HG03025 (cell line): ENCODE data around the gene FSTL4.
"Not testable (repeated sequence)": the region's sequence is repeated elsewhere in the genome, so short reads cannot be mapped to it uniquely, and the experiment has no call there.

Experiments
- ATAC-seq: cut with Tn5 transposase; IDR thresholded peaks from one replicate; pipeline ENCODE4 v1.9.1; 2021; ENCODE audit warnings: mild to moderate bottlenecking, moderate library complexity; ENCODE audit not compliant: unreplicated experiment, low FRiP score

Gene FSTL4

DNA sequence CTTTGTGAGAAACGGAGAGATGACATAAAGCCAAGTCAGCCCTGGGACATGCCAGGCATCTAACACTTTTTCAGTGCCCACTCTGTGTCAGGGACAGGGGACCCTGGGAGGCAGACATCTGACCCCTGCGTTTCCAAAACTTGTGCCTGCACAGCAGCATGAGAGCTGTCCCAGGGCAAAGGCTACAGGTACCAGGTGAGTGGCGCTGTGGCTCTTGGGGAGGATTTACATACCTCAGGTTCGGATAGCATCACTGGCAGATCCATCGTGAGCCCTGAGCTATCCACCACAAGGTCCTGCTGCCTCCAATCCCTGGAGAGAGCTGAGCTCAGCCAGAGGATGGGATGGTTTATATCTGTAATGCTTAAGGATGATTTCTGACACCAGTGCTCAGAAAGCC lies 52.4 kb downstream of the FSTL4 start:
- ATAC-seq = no peak

DNA sequence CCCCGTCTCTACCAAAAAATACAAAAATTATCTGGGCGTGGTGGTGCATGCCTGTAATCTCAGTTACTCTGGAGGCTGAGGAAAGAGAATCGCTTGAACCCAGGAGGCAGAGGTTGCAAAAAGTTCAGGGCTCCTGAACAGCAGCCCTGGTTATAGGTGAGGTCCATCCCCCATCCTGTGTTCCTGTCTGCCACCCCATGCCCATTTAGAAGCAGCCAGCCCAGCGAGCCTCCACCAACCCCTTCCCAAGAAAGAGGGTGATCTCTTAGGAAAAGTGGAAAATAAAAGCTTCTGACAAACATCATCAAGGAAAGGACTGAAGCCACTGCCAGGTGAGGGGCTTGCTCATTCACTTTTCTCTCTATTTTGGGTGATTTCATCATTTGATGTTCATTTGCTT lies 55.8 kb downstream of the FSTL4 start:
- no peak for ATAC-seq

DNA sequence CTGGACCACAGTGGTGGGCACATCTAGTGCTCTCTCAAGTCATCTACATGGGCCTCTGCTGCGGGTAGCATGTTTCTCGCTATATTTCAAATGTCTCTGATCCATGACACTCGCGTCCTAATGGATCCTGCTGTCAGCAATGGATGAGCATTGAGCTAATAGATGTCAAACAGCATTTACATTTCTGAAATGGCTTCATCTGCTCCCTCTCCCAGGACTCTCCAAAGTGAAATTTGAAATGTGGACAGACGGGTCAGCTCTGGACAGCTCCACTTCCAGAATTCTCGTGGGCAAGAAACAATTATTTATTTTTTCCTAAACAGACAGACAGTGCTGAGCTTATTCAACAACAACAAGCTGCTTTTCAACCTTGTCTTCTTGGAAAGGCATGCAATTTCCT lies 58.1 kb downstream of the FSTL4 start:
- no peak for ATAC-seq

DNA sequence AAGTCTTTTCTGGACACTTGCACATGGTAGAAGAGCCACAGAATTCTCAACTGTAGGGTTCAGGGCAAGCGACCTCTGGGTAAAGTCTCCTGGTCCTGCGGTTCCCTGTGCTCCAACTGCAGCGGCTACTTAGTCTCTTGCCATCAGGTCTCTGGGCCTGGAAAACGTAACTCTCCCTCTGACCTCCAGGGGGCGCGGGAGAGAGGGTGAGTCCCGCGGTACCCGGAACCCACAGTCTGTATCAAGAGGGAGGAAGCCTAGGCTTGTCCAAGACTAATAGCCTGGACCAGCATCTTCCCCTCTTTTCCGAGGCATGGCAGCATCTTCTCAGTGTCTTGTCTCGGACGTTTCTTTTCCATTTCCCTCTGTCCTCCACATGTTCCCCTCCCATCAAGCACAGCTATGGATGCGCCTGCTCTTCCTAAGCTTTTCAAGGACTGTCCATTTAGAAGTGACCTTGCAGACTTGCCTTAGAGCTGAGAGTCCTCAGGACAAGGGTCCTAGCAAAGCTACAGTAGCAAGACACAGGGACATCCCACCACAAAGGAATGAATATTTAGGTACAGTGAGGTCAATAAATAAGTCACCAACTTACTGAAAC lies 59.3 kb downstream of the FSTL4 start:
- no peak for ATAC-seq

DNA sequence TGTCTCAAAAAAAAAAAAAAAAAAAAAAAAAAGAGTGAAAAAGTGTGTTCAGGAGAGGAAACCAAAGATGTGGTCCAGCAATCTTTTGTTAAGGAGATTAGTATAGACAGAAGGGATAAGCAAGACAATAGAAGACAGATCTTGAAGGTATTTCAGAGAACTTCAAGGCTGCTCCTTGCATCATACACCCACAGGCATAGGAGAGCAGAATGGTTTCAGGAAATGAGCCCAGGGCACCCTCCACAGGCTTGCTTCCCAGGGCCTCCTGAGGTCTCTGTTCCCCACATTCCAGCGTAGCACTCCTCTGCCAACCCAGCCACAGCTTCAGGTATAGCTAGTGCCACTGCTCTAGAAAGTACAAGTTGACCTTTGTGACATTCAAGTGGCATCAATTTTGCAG lies 65.8 kb downstream of the FSTL4 start:
- ATAC-seq = no peak

DNA sequence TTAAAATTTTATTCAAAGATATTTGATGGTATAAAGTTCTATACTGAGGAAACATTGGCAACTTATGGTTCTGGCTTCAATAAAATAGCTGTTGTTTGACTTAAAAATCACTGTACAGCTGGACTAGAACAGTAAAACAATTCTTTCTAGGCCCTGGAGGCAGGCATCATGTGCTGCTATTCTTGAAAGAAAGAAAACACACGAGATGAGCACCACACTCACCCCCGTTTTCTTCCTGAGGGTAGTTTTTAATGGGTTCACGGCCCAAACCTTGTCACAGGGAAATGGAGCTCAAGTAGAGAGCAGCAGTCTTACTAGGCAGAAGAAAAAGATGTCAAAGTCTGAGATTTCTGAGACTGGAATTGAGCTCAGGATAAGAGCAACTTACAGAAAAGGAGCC lies 68.0 kb downstream of the FSTL4 start:
- ATAC-seq = no peak

DNA sequence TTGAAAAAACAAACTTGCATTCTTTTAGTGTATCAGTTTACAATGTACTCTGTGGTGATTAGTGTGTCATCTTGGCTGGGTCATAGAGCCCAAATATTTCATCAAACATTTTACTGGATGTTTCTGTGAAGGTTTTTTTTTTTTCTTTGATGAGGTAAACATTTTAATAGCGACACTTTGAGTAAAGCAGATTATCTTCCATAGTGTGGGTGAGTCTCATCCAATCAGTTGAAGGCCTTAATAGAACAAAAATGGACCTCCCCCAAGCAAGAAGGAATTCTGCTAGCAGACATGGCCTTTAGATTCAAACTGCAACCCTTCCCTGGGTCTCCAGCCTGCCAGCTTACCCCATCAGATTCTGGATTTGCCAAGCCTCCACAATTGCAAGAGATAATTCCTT lies 72.5 kb downstream of the FSTL4 start:
- no peak for ATAC-seq

DNA sequence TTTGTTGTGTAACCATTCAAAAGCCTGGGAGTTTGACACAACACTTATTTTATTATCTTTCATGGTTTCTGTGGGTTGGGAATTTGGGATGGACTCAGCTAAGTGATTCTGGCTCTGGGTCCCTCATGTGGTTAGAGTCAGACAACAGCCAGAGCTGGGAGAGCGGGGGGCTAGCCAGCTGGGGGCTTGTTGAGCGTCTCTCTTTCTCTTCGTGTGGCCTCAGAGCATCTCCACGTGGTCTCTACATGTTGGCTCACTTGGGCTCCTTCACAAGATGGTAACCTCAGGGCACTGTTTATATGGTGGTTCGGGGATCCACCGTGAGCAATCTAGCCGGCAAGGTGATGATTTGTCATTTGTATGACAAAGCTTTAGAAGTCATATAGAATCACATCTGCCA lies 73.6 kb downstream of the FSTL4 start:
- ATAC-seq = no peak

DNA sequence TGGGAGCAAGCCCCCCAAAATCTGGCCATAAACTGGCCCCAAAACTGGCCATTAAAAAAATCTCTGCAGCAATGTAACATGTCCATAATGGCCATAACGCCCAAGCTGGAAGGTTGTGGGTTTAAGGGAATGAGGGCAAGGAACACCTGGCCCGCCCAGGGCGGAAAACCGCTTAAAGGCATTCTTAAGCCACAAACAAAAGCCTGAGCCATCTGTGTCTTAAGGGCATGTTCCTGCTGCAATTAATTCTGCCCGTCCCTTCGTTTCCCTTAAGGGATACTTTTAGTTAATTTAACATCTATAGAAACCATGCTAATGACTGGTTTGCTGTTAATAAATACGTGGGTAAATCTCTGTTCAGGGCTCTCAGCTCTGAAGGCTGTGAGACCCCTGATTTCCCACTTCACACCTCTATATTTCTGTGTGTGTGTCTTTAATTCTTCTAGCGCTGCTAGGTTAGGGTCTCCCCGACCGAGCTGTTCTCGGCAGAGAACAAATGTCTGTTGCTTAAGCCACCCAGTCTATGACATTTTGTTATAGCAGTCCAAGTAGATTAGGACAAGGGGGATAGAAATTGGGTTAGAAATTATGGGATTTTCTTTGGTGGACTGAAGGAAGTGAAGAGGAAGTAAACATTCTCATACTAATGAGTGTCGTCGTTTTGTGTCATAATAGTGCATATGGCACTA lies 77.0 kb downstream of the FSTL4 start:
- not testable (repeated sequence) for ATAC-seq

DNA sequence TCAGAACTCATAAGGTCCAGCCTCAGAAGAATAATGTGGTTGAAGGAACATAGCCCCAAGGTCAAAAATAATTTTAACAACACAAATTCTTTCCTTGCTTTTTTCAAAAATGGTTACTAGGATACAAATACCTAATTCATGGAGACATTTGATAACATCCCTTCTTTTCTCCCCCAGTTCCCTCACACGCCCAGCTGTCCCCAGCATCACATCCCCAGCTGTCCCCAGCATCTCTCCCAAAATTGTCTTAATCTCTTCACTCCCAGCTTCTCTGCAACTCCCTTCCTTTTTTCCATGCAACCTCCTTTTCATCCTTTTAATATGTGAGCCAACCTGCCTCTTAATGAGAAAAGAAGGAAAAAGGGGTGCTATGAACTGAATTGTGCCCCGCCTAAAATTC lies 77.8 kb downstream of the FSTL4 start:
- ATAC-seq = no peak

DNA sequence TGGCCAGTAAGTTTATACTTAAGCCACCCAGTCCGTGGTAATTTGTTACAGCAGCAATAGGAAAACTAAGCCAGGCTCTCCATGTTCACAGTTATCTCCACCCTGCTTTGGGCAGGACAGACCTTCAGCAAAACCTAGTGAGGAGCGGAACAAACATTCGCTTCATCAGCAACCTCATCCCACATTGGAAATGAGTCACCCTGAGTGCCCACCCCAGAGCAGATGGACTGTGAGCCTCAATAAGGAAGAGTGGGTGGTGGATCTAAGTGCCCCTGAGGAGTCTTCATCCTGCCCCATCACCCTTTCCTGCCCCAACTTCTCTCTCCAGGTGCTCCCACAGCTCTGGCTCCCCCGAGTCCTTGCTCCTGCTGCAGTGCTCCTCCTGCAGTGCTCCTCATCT lies 78.8 kb downstream of the FSTL4 start:
- ATAC-seq = no peak

DNA sequence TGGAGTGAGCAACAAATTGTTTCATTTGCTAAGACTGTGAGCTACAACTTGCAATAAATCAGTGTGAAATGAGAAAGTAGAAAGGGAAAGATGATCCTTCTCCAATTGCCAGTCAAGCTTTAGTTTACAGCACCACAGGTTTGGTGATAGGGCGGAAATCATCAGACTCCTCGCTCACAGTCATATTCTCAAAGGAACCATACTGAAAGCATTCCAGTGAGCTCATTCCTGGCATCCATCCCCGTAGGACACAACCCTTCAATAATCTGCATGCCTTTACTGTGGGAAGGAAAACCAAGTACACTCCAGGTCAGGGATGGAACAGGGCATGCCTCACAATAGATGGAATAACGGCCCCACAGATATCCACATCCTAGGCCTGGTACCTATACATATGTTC lies 80.7 kb downstream of the FSTL4 start:
- ATAC-seq = no peak

DNA sequence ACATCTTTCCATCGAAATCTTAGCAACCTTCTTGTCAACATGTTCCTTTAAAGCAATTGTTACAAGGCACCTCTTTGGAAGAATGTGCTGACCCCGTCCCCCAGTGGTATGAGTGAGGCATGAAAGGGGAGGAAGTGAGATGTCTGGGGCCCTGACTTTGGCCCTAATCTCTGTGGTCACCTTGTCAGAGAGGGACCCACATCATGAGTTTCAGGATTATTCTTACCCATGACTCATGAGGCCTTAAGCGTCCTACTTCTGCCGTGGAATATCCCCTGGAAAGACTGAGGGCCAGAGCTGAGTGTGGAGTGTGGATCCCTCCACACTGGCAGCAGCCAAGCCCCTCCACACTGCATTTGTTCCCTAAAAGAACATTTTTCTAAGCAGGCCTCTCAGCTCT lies 81.2 kb downstream of the FSTL4 start:
- ATAC-seq = peak; percentile 67

DNA sequence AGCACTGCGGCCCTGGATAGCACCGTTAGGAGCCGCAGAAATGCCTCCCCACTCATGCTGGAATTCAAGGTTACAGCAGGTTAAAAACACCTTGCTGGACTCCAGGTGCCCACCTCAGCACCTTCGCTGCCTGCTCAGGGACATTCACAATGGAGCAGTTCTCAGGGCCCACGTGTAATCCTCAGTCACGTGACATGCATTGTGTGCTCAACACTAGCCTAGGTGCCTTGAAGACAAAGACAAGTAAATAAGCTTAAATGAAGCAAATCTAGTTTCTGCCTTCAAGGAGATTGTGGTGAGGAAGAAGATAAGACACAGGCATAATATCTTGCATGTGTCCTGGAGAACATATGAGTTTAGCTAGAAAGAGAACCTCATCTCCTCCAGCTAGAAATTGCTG lies 82.1 kb downstream of the FSTL4 start:
- no peak for ATAC-seq

DNA sequence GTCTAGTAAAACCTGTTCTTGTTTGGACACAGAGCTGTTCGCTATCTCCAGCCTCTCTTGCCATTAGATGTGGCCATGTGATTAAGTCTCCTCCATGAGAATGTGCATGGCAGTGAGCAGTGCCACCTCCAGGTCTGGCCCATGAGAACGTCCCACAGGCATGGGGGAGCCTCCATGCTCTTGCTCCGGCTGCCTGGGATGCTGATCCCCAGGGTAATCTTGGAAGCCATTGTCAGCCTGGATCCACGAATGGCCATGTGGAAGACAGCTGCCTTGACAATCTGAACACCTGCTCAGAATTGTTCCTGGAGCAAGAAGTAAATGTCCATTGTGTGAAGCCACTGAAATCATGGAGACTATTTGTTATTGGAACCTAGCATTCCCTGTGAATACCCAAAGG lies 83.5 kb downstream of the FSTL4 start:
- no peak for ATAC-seq

DNA sequence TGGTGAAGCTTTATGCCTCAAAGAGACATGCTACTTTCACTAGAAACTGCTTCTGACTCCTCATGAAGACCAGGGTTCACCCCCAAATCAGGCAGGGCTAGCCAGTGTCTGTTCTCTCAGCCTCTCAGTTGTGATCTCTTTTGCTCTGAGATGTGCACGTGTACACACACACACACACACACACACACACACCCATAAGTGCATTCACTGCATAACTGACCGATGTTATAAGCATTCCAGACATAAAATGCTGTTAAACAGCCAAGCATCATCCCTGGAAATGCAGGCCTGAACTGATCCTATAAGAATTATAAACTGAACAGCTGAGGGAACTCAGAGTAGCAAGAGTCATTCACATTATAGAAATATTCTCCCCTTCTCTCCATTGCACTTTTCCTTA lies 85.0 kb downstream of the FSTL4 start:
- ATAC-seq = no peak

DNA sequence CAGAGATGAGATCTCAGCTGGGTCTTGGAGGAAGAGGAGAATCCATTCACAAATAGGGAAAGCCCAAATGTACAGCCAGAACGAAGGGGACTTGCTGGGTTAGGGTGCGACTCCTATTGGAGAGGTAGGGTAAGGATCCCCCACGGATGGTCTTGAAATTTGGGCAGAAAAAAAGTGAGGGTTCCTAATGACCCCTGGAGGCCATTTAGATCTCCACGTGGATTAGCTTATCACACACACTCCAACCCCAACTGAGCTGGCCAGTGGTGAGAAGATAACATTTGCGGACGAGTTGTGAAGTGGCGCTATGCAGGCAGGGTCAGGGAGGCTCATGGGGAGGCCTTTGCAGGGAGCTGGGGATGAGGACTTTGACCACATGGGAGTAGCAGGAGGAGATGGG lies 86.0 kb downstream of the FSTL4 start:
- no peak for ATAC-seq

DNA sequence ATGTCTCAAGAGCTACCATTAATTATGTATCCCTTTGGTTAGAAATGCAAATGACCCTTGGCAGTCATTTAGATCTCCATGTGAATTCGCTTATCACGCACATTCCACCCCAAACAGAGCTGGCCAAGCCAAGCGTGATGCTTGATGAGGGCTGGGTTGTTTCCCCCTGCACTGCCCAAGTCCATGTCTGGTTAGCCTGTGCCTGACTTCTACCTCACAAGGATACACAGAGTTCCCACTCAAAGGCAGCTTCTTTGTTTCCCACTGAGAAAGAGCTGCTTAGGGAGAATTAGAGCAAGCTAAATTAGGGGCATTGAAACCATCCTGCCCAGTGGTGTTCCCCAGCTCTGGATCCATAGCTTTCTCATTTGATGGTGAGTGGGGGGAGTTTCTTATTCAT lies 87.2 kb downstream of the FSTL4 start:
- ATAC-seq = no peak

DNA sequence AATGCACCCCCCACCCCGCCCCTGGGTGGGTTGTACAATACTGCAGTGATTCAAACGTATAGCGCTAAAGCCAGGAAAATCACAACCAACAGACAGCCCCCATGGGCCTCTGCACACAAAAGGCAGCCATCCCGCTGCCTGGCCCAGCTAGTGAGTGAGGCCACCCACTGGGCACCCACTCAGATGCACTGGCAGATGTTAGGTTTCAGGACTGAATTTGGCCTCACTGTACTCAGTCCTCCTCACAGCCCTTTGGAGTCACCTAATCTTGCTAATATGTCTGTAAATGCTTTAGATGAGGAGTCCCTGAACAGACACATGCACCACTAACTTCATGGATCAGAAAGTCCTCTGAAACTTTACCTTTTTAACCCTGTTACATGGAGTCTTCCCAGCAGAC lies 87.7 kb downstream of the FSTL4 start:
- ATAC-seq = no peak

DNA sequence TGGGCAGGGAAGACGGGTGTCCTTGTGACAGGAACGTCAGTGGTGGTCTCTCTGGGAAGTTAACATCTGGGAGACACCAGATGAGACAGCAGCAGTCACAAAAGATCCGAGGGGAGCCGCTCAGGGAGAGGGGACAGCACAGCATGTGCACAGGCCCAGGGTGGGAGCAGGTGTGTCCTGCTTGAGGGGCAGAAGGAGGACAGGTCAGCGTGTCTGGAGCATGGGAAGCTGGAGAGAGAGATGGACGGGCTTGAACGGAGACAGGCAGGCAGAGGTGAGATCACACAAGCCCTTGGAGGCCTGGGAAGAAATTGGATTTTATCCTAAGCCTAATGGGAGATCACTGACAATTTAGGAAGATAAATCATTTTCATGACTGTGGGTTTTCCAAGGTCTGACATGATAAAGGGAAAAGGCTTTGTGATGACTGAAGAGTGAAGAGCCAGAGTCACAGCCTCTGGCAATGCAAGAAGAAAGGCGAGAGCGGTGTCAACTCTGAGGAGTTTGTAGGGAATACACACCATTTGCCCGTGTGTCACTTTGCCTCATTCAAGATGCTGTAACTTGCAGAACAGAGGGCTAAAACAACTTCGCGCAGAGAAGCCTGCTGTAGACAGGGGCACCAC lies 88.3 kb downstream of the FSTL4 start:
- no peak for ATAC-seq

DNA sequence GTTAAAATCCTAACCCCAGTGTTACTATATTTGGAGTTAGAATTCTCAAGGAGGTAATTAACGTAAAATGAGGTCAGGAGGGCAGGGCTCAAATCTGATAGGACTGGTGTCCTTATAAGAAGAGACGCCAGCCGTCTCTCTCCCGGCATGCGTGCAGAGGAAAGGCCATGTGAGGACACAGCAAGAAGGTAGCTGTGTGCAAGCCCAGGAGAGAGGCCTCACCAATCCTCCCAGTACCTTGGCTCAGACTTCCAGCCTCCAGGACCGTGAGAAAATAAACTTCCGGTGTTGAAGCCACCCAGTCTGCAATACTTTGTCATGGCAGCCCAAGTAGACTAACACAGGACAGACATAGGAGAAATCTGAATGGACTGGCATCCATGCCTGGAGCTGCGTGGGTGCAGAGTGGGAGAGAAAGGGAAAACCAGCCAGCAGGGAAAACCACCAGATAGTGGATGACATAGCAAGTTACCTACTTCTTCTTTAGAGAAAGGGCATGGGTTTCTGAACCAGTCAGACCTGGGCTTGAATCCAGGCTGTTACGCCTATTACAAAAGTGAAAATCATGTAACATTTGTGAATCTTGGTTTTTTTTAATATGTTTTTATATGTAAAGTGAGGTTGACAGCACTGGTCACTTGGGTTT lies 89.2 kb downstream of the FSTL4 start:
- no peak for ATAC-seq

DNA sequence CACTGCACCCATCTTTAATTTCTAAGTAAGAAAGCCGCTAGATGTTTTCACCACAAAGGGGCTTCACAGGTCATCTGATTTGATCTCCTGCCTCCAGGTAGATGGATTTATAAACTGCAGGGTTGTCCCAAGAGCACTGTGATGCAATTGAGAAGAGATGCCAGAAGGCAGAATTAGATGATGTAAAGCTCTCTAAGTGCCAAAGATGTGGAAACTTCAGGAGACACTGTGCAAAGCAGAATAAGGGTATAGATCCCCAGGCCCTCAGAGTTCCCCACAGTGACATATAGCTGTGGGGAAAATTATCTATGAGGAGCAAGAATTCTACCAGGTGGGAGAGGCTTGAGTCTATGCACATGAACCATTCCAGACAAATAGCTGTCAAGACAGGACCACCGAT lies 90.5 kb downstream of the FSTL4 start:
- ATAC-seq = no peak
